ENCODE results near the gene FAM209B. TPM values are rescaled to one million over a fixed set of nuclear protein-coding genes. Genes with fewer than 3 reads are reported as not detected.

FAM209B gene
- total RNA-seq, 4 donors from 2014 or later = 0.61 to 1.5 TPM; not detected in 2

DNA sequence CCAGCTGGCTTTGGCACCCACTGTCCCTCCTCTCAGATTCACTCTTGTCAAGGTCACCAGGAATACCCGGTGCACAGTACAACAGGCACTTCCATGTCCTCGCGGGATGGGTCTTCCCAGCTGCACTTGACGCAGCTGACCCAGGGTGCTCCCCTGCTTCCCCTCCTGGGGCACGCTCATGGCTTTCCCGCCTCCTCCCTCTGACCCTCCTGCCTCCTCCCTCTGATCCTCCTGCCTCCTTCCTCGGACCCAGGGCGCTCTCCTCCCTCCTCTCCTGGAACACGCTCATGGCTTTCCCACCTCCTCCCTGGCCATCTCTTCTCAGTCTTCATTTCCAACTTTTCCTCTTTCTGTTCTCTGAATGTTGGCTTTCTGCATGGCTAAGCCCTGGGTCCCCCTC, 42.1 kb downstream of the FAM209B start:
- 71 to 72% methylated on average over 9 of the region's 9 CpGs for WGBS, 2 donors
- intact Hi-C loops (cut with DNase I; ENCODE audit: low total_unique reads) = no loop called here
- no peak for DNase-seq (ENCODE audit: low spot score in 2 of 2)
- H3K4me3 ChIP-seq (ENCODE audit: low read depth, poor library complexity, severe bottlenecking) = no peak overlapping the region
- no peak for TF ChIP-seq POLR2A (IDR thresholded peaks at IDR 0.05)
- TF ChIP-seq, protein P1, sequence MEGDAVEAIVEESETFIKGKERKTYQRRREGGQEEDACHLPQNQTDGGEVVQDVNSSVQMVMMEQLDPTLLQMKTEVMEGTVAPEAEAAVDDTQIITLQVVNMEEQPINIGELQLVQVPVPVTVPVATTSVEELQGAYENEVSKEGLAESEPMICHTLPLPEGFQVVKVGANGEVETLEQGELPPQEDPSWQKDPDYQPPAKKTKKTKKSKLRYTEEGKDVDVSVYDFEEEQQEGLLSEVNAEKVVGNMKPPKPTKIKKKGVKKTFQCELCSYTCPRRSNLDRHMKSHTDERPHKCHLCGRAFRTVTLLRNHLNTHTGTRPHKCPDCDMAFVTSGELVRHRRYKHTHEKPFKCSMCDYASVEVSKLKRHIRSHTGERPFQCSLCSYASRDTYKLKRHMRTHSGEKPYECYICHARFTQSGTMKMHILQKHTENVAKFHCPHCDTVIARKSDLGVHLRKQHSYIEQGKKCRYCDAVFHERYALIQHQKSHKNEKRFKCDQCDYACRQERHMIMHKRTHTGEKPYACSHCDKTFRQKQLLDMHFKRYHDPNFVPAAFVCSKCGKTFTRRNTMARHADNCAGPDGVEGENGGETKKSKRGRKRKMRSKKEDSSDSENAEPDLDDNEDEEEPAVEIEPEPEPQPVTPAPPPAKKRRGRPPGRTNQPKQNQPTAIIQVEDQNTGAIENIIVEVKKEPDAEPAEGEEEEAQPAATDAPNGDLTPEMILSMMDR (IDR thresholded peaks at IDR 0.05) = no peak

DNA sequence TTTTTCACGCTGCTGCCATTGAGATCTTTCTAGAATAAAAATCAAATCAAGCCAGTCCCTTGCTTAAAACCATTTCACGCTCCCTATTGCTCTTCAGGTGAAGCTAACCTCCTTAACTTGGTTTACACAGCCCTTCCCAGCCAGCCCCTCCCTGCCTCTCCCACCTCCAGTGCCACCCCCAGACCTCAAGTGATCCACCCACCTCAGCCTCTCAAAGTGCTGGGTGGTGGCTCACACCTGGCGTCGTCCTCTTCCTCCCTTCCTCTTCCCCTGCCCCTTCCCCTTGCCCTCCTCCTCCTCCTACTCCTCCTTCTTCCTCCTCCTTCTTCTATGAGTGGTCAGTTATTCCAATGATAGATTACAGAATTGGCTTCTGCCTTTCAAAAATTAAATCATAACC, 42.9 kb downstream of the FAM209B start:
- intact Hi-C loops (cut with DNase I; ENCODE audit: low total_unique reads) = no loop called here
- TF ChIP-seq POLR2A (IDR thresholded peaks at IDR 0.05) = no peak
- TF ChIP-seq, protein P1 (IDR thresholded peaks at IDR 0.05) = no peak
- no peak for DNase-seq (ENCODE audit: low spot score in 2 of 2)
- 71 to 74% methylated on average over 4 of the region's 4 CpGs for WGBS, 2 donors
- no peak overlapping the region for H3K4me3 ChIP-seq (ENCODE audit: low read depth, poor library complexity, severe bottlenecking)

GRCh38 chr20:56579301-56579710, 46.3 kb downstream of the FAM209B start:
- intact Hi-C loops (cut with DNase I; ENCODE audit: low total_unique reads) = no loop called here
- WGBS, 2 donors = 59 to 74% methylated on average over 6 of the region's 6 CpGs

GRCh38 chr20:56580226-56580625, 47.2 kb downstream of the FAM209B start:
- TF ChIP-seq POLR2A (IDR thresholded peaks at IDR 0.05) = no peak
- TF ChIP-seq, protein P1 (IDR thresholded peaks at IDR 0.05) = no peak
- no peak for DNase-seq (ENCODE audit: low spot score in 2 of 2)
- intact Hi-C loops (cut with DNase I; ENCODE audit: low total_unique reads) = no loop called here
- 90 to 97% methylated on average over 10 to 12 of the region's 12 CpGs for WGBS, 2 donors
- no peak overlapping the region for H3K4me3 ChIP-seq (ENCODE audit: low read depth, poor library complexity, severe bottlenecking)

More at GRCh38 chr20:56579301-56579710, 46.3 kb downstream of the FAM209B start:
- no peak for DNase-seq (ENCODE audit: low spot score in 2 of 2)
- TF ChIP-seq, protein P1 (IDR thresholded peaks at IDR 0.05) = no peak
- TF ChIP-seq POLR2A (IDR thresholded peaks at IDR 0.05) = no peak
- no peak overlapping the region for H3K4me3 ChIP-seq (ENCODE audit: low read depth, poor library complexity, severe bottlenecking)

- H3K4me3 ChIP-seq (ENCODE audit: low read depth, poor library complexity, severe bottlenecking) = no peak overlapping the region
- WGBS, 2 donors = 79 to 81% methylated on average over 2 of the region's 2 CpGs
- no peak for DNase-seq (ENCODE audit: low spot score in 2 of 2)
- intact Hi-C loops (cut with DNase I; ENCODE audit: low total_unique reads) = no loop called here
- TF ChIP-seq, protein P1 (IDR thresholded peaks at IDR 0.05) = no peak
- TF ChIP-seq POLR2A (IDR thresholded peaks at IDR 0.05) = no peak
These were observed 48.7 kb downstream of the FAM209B start for GRCh38 chr20:56581701-56582100.

DNA sequence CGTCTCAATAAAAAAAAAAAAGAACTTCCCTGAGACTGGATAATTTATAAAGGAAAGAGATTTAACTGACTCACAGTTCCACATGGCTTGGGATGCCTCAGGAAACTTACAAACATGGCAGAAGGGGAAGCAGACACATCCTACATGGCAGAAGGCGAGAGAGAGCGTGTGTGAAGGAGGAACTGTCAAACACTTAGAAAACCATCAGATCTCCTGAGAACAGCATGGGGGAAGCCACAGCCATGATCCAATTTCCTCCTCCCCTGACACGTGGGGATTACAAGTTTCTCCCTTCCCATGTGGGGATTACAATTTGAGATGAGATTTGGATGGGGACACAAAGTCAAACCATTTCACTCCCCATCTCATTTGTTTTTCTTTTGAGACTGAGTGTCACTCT, 49.5 kb downstream of the FAM209B start:
- H3K4me3 ChIP-seq (ENCODE audit: low read depth, poor library complexity, severe bottlenecking) = no peak overlapping the region
- WGBS, 2 donors = 50 to 54% methylated on average over 4 of the region's 4 CpGs
- intact Hi-C loops (cut with DNase I; ENCODE audit: low total_unique reads) = no loop called here
- DNase-seq (ENCODE audit: low spot score in 2 of 2) = no peak
- TF ChIP-seq, protein P1 (IDR thresholded peaks at IDR 0.05) = no peak
- TF ChIP-seq POLR2A (IDR thresholded peaks at IDR 0.05) = no peak
